GM23338 (cell line): ENCODE data around the gene ZSCAN25. TPM values are rescaled to one million over a fixed set of nuclear protein-coding genes. Genes with fewer than 3 reads are reported as not detected.

Source experiments
- ATAC-seq: fragments of 200-7000 bp; cut with Tn5 transposase; 3 replicates; pipeline ENCODE4 v1.9.1; 2020
- DNase-seq: peaks from one replicate; pipeline ENCODE4 v3.0.0-alpha.2; 2015; ENCODE audit warnings: low spot score
- H2AFZ ChIP-seq: fragments of 200-600 bp; sonication (generic); 2 replicates; pipeline ENCODE4 v1.8.0; 2016; ENCODE audit warnings: antibody characterized with exemption, mild to moderate bottlenecking, moderate library complexity
- H3F3A ChIP-seq: fragments of 200-600 bp; sonication (generic); replicated peaks from 2 replicates; pipeline ENCODE4 v1.8.0; 2017; ENCODE audit warnings: antibody characterized with exemption, mixed run types, low read depth
- H3K27ac ChIP-seq: fragments of 200-600 bp; sonication (generic); 2 replicates; pipeline ENCODE4 v1.6.1; 2016; ENCODE audit warnings: low read depth
- H3K27me3 ChIP-seq: fragments of 200-600 bp; sonication (generic); 2 replicates; pipeline ENCODE4 v1.8.0; 2016; ENCODE audit warnings: mild to moderate bottlenecking, mixed run types, moderate library complexity; ENCODE audit not compliant: insufficient read depth
- H3K36me3 ChIP-seq: fragments of 200-600 bp; sonication (generic); 2 replicates; pipeline ENCODE4 v1.8.0; 2016; ENCODE audit warnings: mild to moderate bottlenecking; ENCODE audit not compliant: insufficient read depth
- H3K4me1 ChIP-seq: fragments of 200-600 bp; sonication (generic); 2 replicates; pipeline ENCODE4 v1.8.0; 2016; ENCODE audit warnings: mild to moderate bottlenecking, moderate library complexity; ENCODE audit not compliant: insufficient read depth
- H3K4me2 ChIP-seq: fragments of 200-600 bp; sonication (generic); 2 replicates; pipeline ENCODE4 v1.7.1; 2017; ENCODE audit warnings: mixed run types
- H3K4me3 ChIP-seq: fragments of 200-600 bp; sonication (generic); 2 replicates; pipeline ENCODE4 v1.6.1; 2016; ENCODE audit warnings: mixed run types
- H3K79me2 ChIP-seq: fragments of 200-600 bp; sonication (generic); replicated peaks from 2 replicates; pipeline ENCODE4 v1.8.0; 2017; ENCODE audit warnings: mild to moderate bottlenecking; ENCODE audit not compliant: insufficient read depth
- H3K9me2 ChIP-seq: fragments of 200-600 bp; sonication (generic); 2 replicates; pipeline ENCODE4 v1.8.0; 2017; ENCODE audit not compliant: insufficient read depth
- H4K20me1 ChIP-seq: fragments of 200-600 bp; sonication (generic); replicated peaks from 2 replicates; pipeline ENCODE4 v1.8.0; 2017; ENCODE audit warnings: mild to moderate bottlenecking; ENCODE audit not compliant: insufficient read depth
- H3K27ac Mint-ChIP-seq: 2 replicates; pipeline ENCODE4 v1.8.0; 2020; ENCODE audit warnings: inconsistent platforms, mild to moderate bottlenecking, moderate library complexity, mixed read lengths
- H3K27me3 Mint-ChIP-seq: 3 replicates; pipeline ENCODE4 v1.8.0; 2022; ENCODE audit warnings: low read depth, mild to moderate bottlenecking, moderate library complexity, mixed read lengths, inconsistent platforms; ENCODE audit not compliant: insufficient read depth, poor library complexity
- H3K36me3 Mint-ChIP-seq: 3 replicates; pipeline ENCODE4 v1.8.0; 2021; ENCODE audit warnings: low read depth, mild to moderate bottlenecking, inconsistent platforms, moderate library complexity, mixed read lengths
- H3K4me1 Mint-ChIP-seq: 3 replicates; pipeline ENCODE4 v1.8.0; 2020; ENCODE audit warnings: mild to moderate bottlenecking, inconsistent platforms, mixed read lengths
- H3K4me3 Mint-ChIP-seq: 3 replicates; pipeline ENCODE4 v1.8.0; 2021; ENCODE audit warnings: moderate library complexity, mild to moderate bottlenecking, inconsistent platforms, mixed read lengths
- H3K9me3 Mint-ChIP-seq: 3 replicates; pipeline ENCODE4 v1.8.0; 2020; ENCODE audit warnings: moderate library complexity, mild to moderate bottlenecking, inconsistent platforms, mixed read lengths
- CREB1 ChIP-seq: fragments of 250-450 bp; sonication (Bioruptor Pico); IDR thresholded peaks from 2 replicates; pipeline ENCODE4 v1.5.0; 2020; ENCODE audit warnings: low read depth, mild to moderate bottlenecking, moderate library complexity
- EZH2 ChIP-seq: fragments of 200-600 bp; sonication (generic); IDR thresholded peaks from one replicate; pipeline ENCODE4 v1.8.0; 2017; ENCODE audit warnings: antibody characterized with exemption, mild to moderate bottlenecking, low read depth; ENCODE audit not compliant: unreplicated experiment
- EZH2phosphoT487 ChIP-seq: fragments of 200-600 bp; sonication (generic); IDR thresholded peaks from one replicate; pipeline ENCODE4 v1.8.1; 2018; ENCODE audit warnings: antibody characterized with exemption; ENCODE audit not compliant: unreplicated experiment
- NANOG ChIP-seq: IDR thresholded peaks from 2 replicates; pipeline ENCODE4 v1.6.1; 2016; ENCODE audit warnings: antibody characterized with exemption, borderline replicate concordance
- POLR2AphosphoS5 ChIP-seq: IDR thresholded peaks from 2 replicates; pipeline ENCODE4 v1.6.1; 2016; ENCODE audit warnings: antibody characterized with exemption, low read depth
- STAT1 ChIP-seq: IDR thresholded peaks from one replicate; pipeline ENCODE4 v1.6.1; 2016; ENCODE audit warnings: antibody characterized with exemption; ENCODE audit not compliant: unreplicated experiment
- ZNF114 ChIP-seq: fragments of 250-450 bp; sonication (Bioruptor Pico); IDR thresholded peaks from 2 replicates; pipeline ENCODE4 v1.5.0; 2020; ENCODE audit warnings: mild to moderate bottlenecking, moderate library complexity
- ZNF331 ChIP-seq: fragments of 250-450 bp; sonication (Bioruptor Pico); IDR thresholded peaks from 2 replicates; pipeline ENCODE4 v1.5.0; 2020; ENCODE audit warnings: low read depth, mild to moderate bottlenecking, moderate library complexity
- polyA plus RNA-seq: library from polyadenylated mRNA; unstranded; fragments of >200 nt; fragmentation: Nextera tagmentation; extraction: Ambion mirVana; gene quantifications from 2 replicates; pipeline ENCODE4 v1.2.1, GENCODE V29; 2016
- total RNA-seq: library from RNA; depleted of rRNA; stranded (reverse); fragments of >200 nt; shearing (Covaris generic); gene quantifications from 2 replicates; pipeline ENCODE4 v1.2.3, GENCODE V29; 2014
- TF ChIP-seq, protein P1 (sequence below): IDR thresholded peaks from 2 replicates; pipeline ENCODE4 v1.6.1; 2016; ENCODE audit warnings: antibody characterized with exemption
- TF ChIP-seq, protein P2 (sequence below): IDR thresholded peaks from one replicate; pipeline ENCODE4 v1.6.1; 2018; ENCODE audit warnings: antibody characterized with exemption; ENCODE audit not compliant: unreplicated experiment
- TF ChIP-seq, protein P3 (sequence below), 2 experiments: fragments of 200-600 bp in 1 of 2; sonication (generic) in 1 of 2; conservative IDR thresholded peaks; 2 replicates each; pipeline versions ENCODE4 v1.5.1 to v1.6.1; 2016 to 2017; ENCODE audit warnings: antibody characterized with exemption in 2 of 2, low read depth in 2 of 2, mild to moderate bottlenecking in 2 of 2, moderate library complexity in 1 of 2

The ZSCAN25 gene
- total and polyA plus RNA-seq, 2 experiments from 2014 or later = 4.8 to 17.5 TPM

DNA sequence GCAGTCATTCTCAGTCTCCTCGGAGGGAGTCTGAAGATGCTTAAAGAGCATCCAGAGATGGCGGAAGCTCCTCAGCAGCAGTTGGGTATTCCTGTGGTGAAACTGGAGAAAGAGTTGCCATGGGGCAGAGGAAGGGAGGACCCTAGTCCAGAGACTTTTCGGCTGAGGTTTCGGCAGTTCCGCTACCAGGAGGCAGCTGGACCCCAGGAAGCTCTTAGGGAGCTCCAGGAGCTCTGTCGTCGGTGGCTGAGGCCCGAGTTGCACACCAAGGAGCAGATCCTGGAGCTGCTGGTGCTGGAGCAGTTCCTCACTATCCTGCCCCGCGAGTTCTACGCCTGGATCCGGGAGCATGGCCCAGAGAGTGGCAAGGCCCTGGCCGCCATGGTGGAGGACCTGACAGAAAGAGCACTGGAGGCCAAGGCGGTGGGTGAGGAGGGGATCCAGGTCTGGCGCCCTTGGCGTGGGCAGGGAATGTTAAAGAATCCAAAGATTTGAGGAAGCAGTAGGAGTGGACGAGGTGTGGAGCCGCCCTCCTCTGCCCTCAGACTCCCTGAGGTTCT lies 2.9 kb downstream of the ZSCAN25 start:
- Histone ChIP-seq H3K9me2 (no peaks in the 10 kb centered on the region), H4K20me1 (no peaks in the 10 kb centered on the region; the same call in 1 of the 2 replicates), H3K27ac (no peak overlapping the region), H3F3A (no peaks in the 10 kb centered on the region), H3K4me1 (peaks cover 5% of the 10 kb centered on the region; the same call in 1 of the 2 replicates), H3K36me3 (peaks cover 12% of the 10 kb centered on the region), H3K79me2 (peaks cover 20% of the 10 kb centered on the region), H3K4me2 (no peak overlapping the region), H2AFZ (no peak overlapping the region), H3K27me3 (no peaks in the 10 kb centered on the region), H3K4me3 (no peak overlapping the region)
- H3K4me3 Mint-ChIP-seq = no peak overlapping the region
- peaks cover 9% of the 10 kb centered on the region for H3K4me1 Mint-ChIP-seq
- TF ChIP-seq POLR2AphosphoS5 = no peak
- TF ChIP-seq, protein P1, sequence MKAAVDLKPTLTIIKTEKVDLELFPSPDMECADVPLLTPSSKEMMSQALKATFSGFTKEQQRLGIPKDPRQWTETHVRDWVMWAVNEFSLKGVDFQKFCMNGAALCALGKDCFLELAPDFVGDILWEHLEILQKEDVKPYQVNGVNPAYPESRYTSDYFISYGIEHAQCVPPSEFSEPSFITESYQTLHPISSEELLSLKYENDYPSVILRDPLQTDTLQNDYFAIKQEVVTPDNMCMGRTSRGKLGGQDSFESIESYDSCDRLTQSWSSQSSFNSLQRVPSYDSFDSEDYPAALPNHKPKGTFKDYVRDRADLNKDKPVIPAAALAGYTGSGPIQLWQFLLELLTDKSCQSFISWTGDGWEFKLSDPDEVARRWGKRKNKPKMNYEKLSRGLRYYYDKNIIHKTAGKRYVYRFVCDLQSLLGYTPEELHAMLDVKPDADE = no peak
- TF ChIP-seq EZH2phosphoT487 = no peak
- no peak for TF ChIP-seq CREB1 (CRISPR knock-in tag)
- no peak for TF ChIP-seq STAT1
- TF ChIP-seq, protein P2, sequence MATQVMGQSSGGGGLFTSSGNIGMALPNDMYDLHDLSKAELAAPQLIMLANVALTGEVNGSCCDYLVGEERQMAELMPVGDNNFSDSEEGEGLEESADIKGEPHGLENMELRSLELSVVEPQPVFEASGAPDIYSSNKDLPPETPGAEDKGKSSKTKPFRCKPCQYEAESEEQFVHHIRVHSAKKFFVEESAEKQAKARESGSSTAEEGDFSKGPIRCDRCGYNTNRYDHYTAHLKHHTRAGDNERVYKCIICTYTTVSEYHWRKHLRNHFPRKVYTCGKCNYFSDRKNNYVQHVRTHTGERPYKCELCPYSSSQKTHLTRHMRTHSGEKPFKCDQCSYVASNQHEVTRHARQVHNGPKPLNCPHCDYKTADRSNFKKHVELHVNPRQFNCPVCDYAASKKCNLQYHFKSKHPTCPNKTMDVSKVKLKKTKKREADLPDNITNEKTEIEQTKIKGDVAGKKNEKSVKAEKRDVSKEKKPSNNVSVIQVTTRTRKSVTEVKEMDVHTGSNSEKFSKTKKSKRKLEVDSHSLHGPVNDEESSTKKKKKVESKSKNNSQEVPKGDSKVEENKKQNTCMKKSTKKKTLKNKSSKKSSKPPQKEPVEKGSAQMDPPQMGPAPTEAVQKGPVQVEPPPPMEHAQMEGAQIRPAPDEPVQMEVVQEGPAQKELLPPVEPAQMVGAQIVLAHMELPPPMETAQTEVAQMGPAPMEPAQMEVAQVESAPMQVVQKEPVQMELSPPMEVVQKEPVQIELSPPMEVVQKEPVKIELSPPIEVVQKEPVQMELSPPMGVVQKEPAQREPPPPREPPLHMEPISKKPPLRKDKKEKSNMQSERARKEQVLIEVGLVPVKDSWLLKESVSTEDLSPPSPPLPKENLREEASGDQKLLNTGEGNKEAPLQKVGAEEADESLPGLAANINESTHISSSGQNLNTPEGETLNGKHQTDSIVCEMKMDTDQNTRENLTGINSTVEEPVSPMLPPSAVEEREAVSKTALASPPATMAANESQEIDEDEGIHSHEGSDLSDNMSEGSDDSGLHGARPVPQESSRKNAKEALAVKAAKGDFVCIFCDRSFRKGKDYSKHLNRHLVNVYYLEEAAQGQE = no peak
- TF ChIP-seq EZH2 = no peak
- TF ChIP-seq, protein P3, sequence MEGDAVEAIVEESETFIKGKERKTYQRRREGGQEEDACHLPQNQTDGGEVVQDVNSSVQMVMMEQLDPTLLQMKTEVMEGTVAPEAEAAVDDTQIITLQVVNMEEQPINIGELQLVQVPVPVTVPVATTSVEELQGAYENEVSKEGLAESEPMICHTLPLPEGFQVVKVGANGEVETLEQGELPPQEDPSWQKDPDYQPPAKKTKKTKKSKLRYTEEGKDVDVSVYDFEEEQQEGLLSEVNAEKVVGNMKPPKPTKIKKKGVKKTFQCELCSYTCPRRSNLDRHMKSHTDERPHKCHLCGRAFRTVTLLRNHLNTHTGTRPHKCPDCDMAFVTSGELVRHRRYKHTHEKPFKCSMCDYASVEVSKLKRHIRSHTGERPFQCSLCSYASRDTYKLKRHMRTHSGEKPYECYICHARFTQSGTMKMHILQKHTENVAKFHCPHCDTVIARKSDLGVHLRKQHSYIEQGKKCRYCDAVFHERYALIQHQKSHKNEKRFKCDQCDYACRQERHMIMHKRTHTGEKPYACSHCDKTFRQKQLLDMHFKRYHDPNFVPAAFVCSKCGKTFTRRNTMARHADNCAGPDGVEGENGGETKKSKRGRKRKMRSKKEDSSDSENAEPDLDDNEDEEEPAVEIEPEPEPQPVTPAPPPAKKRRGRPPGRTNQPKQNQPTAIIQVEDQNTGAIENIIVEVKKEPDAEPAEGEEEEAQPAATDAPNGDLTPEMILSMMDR (conservative IDR thresholded peaks at IDR 0.05; ENCODE audit: low read depth in 2 of 2) = no peak
- TF ChIP-seq ZNF114 (CRISPR knock-in tag) = no peak
- TF ChIP-seq ZNF331 (CRISPR knock-in tag) = no peak
- no peak for TF ChIP-seq NANOG
- DNase-seq (no peak), ATAC-seq (no peak)
- H3K27ac Mint-ChIP-seq = no peak overlapping the region
- no peaks in the 10 kb centered on the region for H3K9me3 Mint-ChIP-seq
- peaks cover 67% of the 10 kb centered on the region for H3K36me3 Mint-ChIP-seq
- peaks cover 21% of the 10 kb centered on the region for H3K27me3 Mint-ChIP-seq
